ENCODE measurements around the gene NAB1.

NAB1 gene

GRCh38 chr2:190663839-190664238 is 15.0 kb downstream of the NAB1 start:
- Histone ChIP-seq H3F3A (ENCODE audit: insufficient read depth) (no peaks in the 10 kb centered on the region), H3K9me2 (replicated peaks; ENCODE audit: insufficient read depth, low read length) (no peaks in the 10 kb centered on the region), H4K20me1 (ENCODE audit: low read depth, low read length) (0 out of 2 replicates have a peak, but pooled peaks cover 2% of the 10 kb centered on the region), H3K9me3 (ENCODE audit: insufficient read depth, low read length) (no peaks in the 10 kb centered on the region), H2AFZ (ENCODE audit: low read depth, low read length, severe bottlenecking) (no peak overlapping the region), H3K27me3 (ENCODE audit: low read length) (no peaks in the 10 kb centered on the region), H3K79me2 (ENCODE audit: insufficient read depth, low read length) (peaks cover 32% of the 10 kb centered on the region), H3K36me3 (ENCODE audit: low read length) (peaks cover 10% of the 10 kb centered on the region; the same call in 1 of the 2 replicates), H3K27ac (ENCODE audit: low read depth, low read length) (no peak overlapping the region), H3K4me2 (ENCODE audit: low read depth, low read length, poor library complexity, severe bottlenecking) (no peak overlapping the region), H3K4me3 (ENCODE audit: insufficient read depth, low read length, poor library complexity, severe bottlenecking) (no peak overlapping the region), H3K9ac (ENCODE audit: low read length) (no peak overlapping the region)
- TF ChIP-seq CTCF (IDR thresholded peaks at IDR 0.05; ENCODE audit: insufficient read depth, low read length, poor library complexity, severe bottlenecking) (no peak), EZH2phosphoT487 (conservative IDR thresholded peaks at IDR 0.05; ENCODE audit: low read length) (no peak)

GRCh38 chr2:190664240-190664639 is 15.4 kb downstream of the NAB1 start:
- TF ChIP-seq EZH2phosphoT487 (conservative IDR thresholded peaks at IDR 0.05; ENCODE audit: low read length) = no peak
- Histone ChIP-seq H4K20me1 (ENCODE audit: low read depth, low read length) (0 out of 2 replicates have a peak, but pooled peaks cover 2% of the 10 kb centered on the region), H3K27me3 (ENCODE audit: low read length) (no peaks in the 10 kb centered on the region), H3K36me3 (ENCODE audit: low read length) (peaks cover 10% of the 10 kb centered on the region; the same call in 1 of the 2 replicates), H3K4me3 (ENCODE audit: insufficient read depth, low read length, poor library complexity, severe bottlenecking) (no peak overlapping the region), H3K9me2 (replicated peaks; ENCODE audit: insufficient read depth, low read length) (no peaks in the 10 kb centered on the region), H3K4me2 (ENCODE audit: low read depth, low read length, poor library complexity, severe bottlenecking) (no peak overlapping the region), H3F3A (ENCODE audit: insufficient read depth) (no peaks in the 10 kb centered on the region), H3K9ac (ENCODE audit: low read length) (no peak overlapping the region), H3K27ac (ENCODE audit: low read depth, low read length) (no peak overlapping the region), H3K79me2 (ENCODE audit: insufficient read depth, low read length) (peaks cover 32% of the 10 kb centered on the region), H2AFZ (ENCODE audit: low read depth, low read length, severe bottlenecking) (no peak overlapping the region), H3K9me3 (ENCODE audit: insufficient read depth, low read length) (no peaks in the 10 kb centered on the region)

DNA sequence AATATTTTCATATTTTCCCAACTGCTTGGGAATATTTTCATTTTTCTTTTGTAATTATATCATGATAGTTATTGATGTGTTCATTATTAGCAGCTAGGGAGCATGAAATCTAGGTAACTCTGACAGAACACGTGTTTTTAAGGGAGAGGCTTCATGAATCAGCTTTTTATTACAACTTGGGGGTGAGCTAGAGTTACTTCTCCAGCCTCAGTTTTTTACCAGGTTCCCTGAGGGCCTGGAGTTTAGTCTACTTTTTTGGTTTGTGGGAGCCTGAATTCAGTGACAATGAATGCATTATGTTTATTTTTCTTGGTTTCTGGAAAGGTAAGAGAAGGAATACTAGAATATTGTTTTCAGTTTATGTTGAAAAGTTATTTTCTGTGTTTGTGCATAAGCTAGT is 18.0 kb downstream of the NAB1 start:
- H4K20me1 ChIP-seq (ENCODE audit: low read depth, low read length) = 0 out of 2 replicates have a peak, but pooled peaks cover 2% of the 10 kb centered on the region
- H2AFZ ChIP-seq (ENCODE audit: low read depth, low read length, severe bottlenecking) = no peak overlapping the region
- H3K27me3 ChIP-seq (ENCODE audit: low read length) = no peaks in the 10 kb centered on the region
- H3K9me3 ChIP-seq (ENCODE audit: insufficient read depth, low read length) = no peaks in the 10 kb centered on the region
- no peak overlapping the region for H3K4me2 ChIP-seq (ENCODE audit: low read depth, low read length, poor library complexity, severe bottlenecking)
- no peaks in the 10 kb centered on the region for H3K9me2 ChIP-seq (replicated peaks; ENCODE audit: insufficient read depth, low read length)
- no peak overlapping the region for H3K9ac ChIP-seq (ENCODE audit: low read length)
- peaks cover 28% of the 10 kb centered on the region for H3K79me2 ChIP-seq (ENCODE audit: insufficient read depth, low read length)
- H3K4me3 ChIP-seq (ENCODE audit: insufficient read depth, low read length, poor library complexity, severe bottlenecking) = no peak overlapping the region
- H3F3A ChIP-seq (ENCODE audit: insufficient read depth) = no peaks in the 10 kb centered on the region
- TF ChIP-seq EZH2phosphoT487 (conservative IDR thresholded peaks at IDR 0.05; ENCODE audit: low read length) (no peak), CTCF (IDR thresholded peaks at IDR 0.05; ENCODE audit: insufficient read depth, low read length, poor library complexity, severe bottlenecking) (no peak)
- H3K36me3 ChIP-seq (ENCODE audit: low read length) = peaks cover 17% of the 10 kb centered on the region; the same call in 1 of the 2 replicates
- no peak overlapping the region for H3K27ac ChIP-seq (ENCODE audit: low read depth, low read length)

DNA sequence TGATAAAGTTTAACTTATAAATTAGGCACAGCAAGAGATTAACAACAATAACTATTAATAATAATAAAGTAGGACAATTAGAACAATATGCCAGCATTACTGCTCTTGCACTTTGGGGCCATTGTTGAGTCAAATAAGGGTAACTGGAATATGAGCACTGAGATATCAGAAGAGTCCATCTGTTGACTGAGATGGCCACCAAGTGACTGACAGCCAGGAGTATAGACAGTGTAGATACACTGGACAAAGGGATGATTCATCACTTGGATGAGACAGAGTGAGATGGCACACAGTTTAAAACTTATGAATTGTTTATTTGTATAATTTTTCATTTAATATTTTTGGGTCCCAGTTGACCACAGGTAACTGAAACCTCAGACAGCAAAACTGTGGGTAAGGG is 20.0 kb downstream of the NAB1 start:
- Histone ChIP-seq H3F3A (ENCODE audit: insufficient read depth) (no peaks in the 10 kb centered on the region; the same call in 1 of the 2 replicates), H3K4me2 (ENCODE audit: low read depth, low read length, poor library complexity, severe bottlenecking) (no peak overlapping the region), H3K79me2 (ENCODE audit: insufficient read depth, low read length) (peaks cover 18% of the 10 kb centered on the region), H3K36me3 (ENCODE audit: low read length) (peaks cover 24% of the 10 kb centered on the region; the same call in 1 of the 2 replicates), H3K9me2 (replicated peaks; ENCODE audit: insufficient read depth, low read length) (no peaks in the 10 kb centered on the region), H3K27ac (ENCODE audit: low read depth, low read length) (no peak overlapping the region), H3K4me3 (ENCODE audit: insufficient read depth, low read length, poor library complexity, severe bottlenecking) (no peak overlapping the region), H3K9ac (ENCODE audit: low read length) (no peak overlapping the region), H4K20me1 (ENCODE audit: low read depth, low read length) (no peaks in the 10 kb centered on the region), H3K27me3 (ENCODE audit: low read length) (no peaks in the 10 kb centered on the region), H2AFZ (ENCODE audit: low read depth, low read length, severe bottlenecking) (no peak overlapping the region), H3K9me3 (ENCODE audit: insufficient read depth, low read length) (no peaks in the 10 kb centered on the region)
- TF ChIP-seq EZH2phosphoT487 (conservative IDR thresholded peaks at IDR 0.05; ENCODE audit: low read length) (no peak), CTCF (IDR thresholded peaks at IDR 0.05; ENCODE audit: insufficient read depth, low read length, poor library complexity, severe bottlenecking) (no peak)
